Measurements from ENCODE around the gene VRK1. TPM values are rescaled to one million over a fixed set of nuclear protein-coding genes. Genes with fewer than 3 reads are reported as not detected.

VRK1 gene
- total and polyA plus RNA-seq, 2 of the 8 experiments (the other 6 are each of a cell fraction or from before 2014, with no cell fraction given): 24.2 to 64.8 TPM

GRCh38 chr14:96790186-96790585 is 7.0 kb upstream of the VRK1 start:
- Histone ChIP-seq H2BK20ac (ENCODE audit: low read length) (no peak overlapping the region), H3K27me3 (replicated peaks in 1 of 4; ENCODE audit: control insufficient read depth in 3 of 4, extremely low read depth in 1 of 4, insufficient read depth in 3 of 4, low read length in 3 of 4) (0 out of 7 replicates have a peak, but pooled peaks cover 0 to 2% (median 0%) of the 10 kb centered on the region in 4 experiments), H3K23ac (ENCODE audit: insufficient read length) (no peak overlapping the region), H3K4me2 (ENCODE audit: insufficient read depth in 1 of 2, low read depth in 2 of 2, low read length in 2 of 2) (no peak overlapping the region), H3K79me2 (ENCODE audit: control insufficient read depth in 1 of 2, insufficient read depth in 2 of 2, low read length in 2 of 2) (no peaks in the 10 kb centered on the region), H2BK5ac (ENCODE audit: low read depth, low read length) (no peak overlapping the region), H2BK15ac (ENCODE audit: low read length) (no peak overlapping the region), H2BK12ac (ENCODE audit: low read depth, low read length) (no peak overlapping the region), H3K4me3 (ENCODE audit: extremely low read depth in 1 of 4, insufficient read depth in 2 of 4, low read depth in 3 of 4, low read length in 4 of 4) (no peak overlapping the region), H3K79me1 (ENCODE audit: low read depth, low read length) (no peaks in the 10 kb centered on the region), H3K23me2 (ENCODE audit: low read depth, low read length) (no peaks in the 10 kb centered on the region), H3K36me3 (ENCODE audit: control insufficient read depth in 2 of 4, insufficient read depth in 4 of 4, low read length in 3 of 4) (no peaks in the 10 kb centered on the region), H4K8ac (ENCODE audit: extremely low read depth, insufficient read depth, low read length) (no peak overlapping the region), H3K4ac (replicated peaks; ENCODE audit: insufficient read length, low read depth, low read length) (no peak overlapping the region), H3K18ac (ENCODE audit: extremely low read depth, low read length) (no peak overlapping the region), H2AFZ (ENCODE audit: low read length) (no peak overlapping the region), H3K9ac (replicated peaks in 1 of 4; ENCODE audit: extremely low read depth in 1 of 4, low read depth in 3 of 4, low read length in 3 of 4) (no peak overlapping the region), H4K5ac (ENCODE audit: insufficient read length, low read depth, low read length) (no peak overlapping the region), H4K91ac (replicated peaks; ENCODE audit: insufficient read length, low read length) (no peak overlapping the region), H2AK5ac (ENCODE audit: low read depth, low read length) (no peak overlapping the region), H3K4me1 (replicated peaks in 1 of 4; ENCODE audit: control insufficient read depth in 3 of 4, insufficient read depth in 4 of 4, low read length in 3 of 4) (no peaks in the 10 kb centered on the region), H3K27ac (ENCODE audit: low read depth, low read length) (no peak overlapping the region), H3K14ac (ENCODE audit: insufficient read length) (no peak overlapping the region), H3K56ac (replicated peaks; ENCODE audit: insufficient read length, low read depth, low read length) (no peak overlapping the region), H2BK120ac (replicated peaks; ENCODE audit: low read depth, low read length) (no peak overlapping the region), H3K9me3 (ENCODE audit: insufficient read depth in 2 of 2, low read depth in 1 of 2, low read length in 1 of 2) (no peaks in the 10 kb centered on the region), H4K20me1 (replicated peaks in 1 of 2; ENCODE audit: control insufficient read depth in 1 of 2, insufficient read depth in 2 of 2, low read length in 2 of 2) (no peaks in the 10 kb centered on the region)
- 56% methylated on average over 3 of the region's 3 CpGs; no CpG with 5 or more reads in 1 of the 2 experiments for WGBS, 2 experiments (ENCODE audit: extremely low coverage in 1 of 2, insufficient coverage in 1 of 2, insufficient read length in 1 of 2, insufficient replicate concordance in 2 of 2, low coverage in 1 of 2, low lambda C conversion rate in 2 of 2, missing lambda C conversion rate in 1 of 2)
- FAIRE-seq: no peak
- no peak for DNase-seq (ENCODE audit: low read depth in 1 of 2, low spot score in 2 of 2)
- TF ChIP-seq JUND (IDR thresholded peaks at IDR 0.05; ENCODE audit: low read length): no peak
- no peak for TF ChIP-seq SIN3A (conservative IDR thresholded peaks at IDR 0.05 in 1 of 2, IDR thresholded peaks at IDR 0.05 in 1 of 2; ENCODE audit: low read depth in 1 of 2, low read length in 2 of 2)
- CTCF ChIA-PET (ENCODE audit: partially characterized antibody): no interaction called here
- POLR2A ChIA-PET (ENCODE audit: partially characterized antibody): no interaction called here

Data from H1 (cell line).